CD4-positive, CD25-positive, alpha-beta regulatory T cell (primary cell): ENCODE results near the gene VPS33B. TPM values are rescaled to one million over a fixed set of nuclear protein-coding genes. Genes with fewer than 3 reads are reported as not detected.
A peak's percentile ranks its signal among the peaks of the same experiment; 100 is the strongest.
"Not testable (repeated sequence)": the region's sequence is repeated elsewhere in the genome, so short reads cannot be mapped to it uniquely, and the experiment has no call there.

Experiments used
- ATAC-seq, 2 donors: fragments of 150-1000 bp; cut with Tn5 transposase; one replicate each; pipeline ENCODE4 v1.10.0; 2021; ENCODE audit warnings: low read depth in 2 of 2, moderate number of reproducible peaks in 2 of 2, moderate library complexity in 1 of 2
- DNase-seq, 3 donors: peaks; one replicate each; pipeline versions ENCODE4 v3.0.0 to v3.0.0-alpha.2; 2012 to 2022; ENCODE audit warnings: mixed read lengths in 1 of 3
- H3K27ac ChIP-seq: one replicate; pipeline ENCODE4 v1.7.0; 2013; ENCODE audit warnings: mild to moderate bottlenecking, low read length; ENCODE audit not compliant: insufficient read depth, poor library complexity, severe bottlenecking
- H3K27me3 ChIP-seq: one replicate; pipeline ENCODE4 v1.7.0; 2013; ENCODE audit warnings: low read length; ENCODE audit not compliant: control insufficient read depth, insufficient read depth
- H3K36me3 ChIP-seq: one replicate; pipeline ENCODE4 v1.7.0; 2013; ENCODE audit warnings: mild to moderate bottlenecking, low read length, moderate library complexity; ENCODE audit not compliant: control insufficient read depth, insufficient read depth
- H3K4me1 ChIP-seq: 2 replicates; pipeline ENCODE4 v1.7.0; 2013; ENCODE audit warnings: mild to moderate bottlenecking, low read length; ENCODE audit not compliant: insufficient read depth, control insufficient read depth, poor library complexity, severe bottlenecking
- H3K4me3 ChIP-seq: one replicate; pipeline ENCODE4 v1.7.0; 2013; ENCODE audit warnings: low read depth, mild to moderate bottlenecking, low read length, moderate library complexity
- H3K9me3 ChIP-seq, 2 experiments: 1 replicate in 1 of 2; 2 replicates in 1 of 2; pipeline ENCODE4 v1.7.0; 2013; ENCODE audit warnings: low read length in 2 of 2, mild to moderate bottlenecking in 1 of 2, moderate library complexity in 1 of 2; ENCODE audit not compliant: control insufficient read depth in 2 of 2
- H3K27ac Mint-ChIP-seq, 3 donors: one replicate each; pipeline ENCODE4 v1.8.0; 2020 to 2022; ENCODE audit warnings: mild to moderate bottlenecking in 3 of 3, mixed read lengths in 3 of 3, moderate library complexity in 2 of 3
- H3K27me3 Mint-ChIP-seq: one replicate; pipeline ENCODE4 v1.8.0; 2022; ENCODE audit warnings: mild to moderate bottlenecking, mixed read lengths
- H3K36me3 Mint-ChIP-seq: one replicate; pipeline ENCODE4 v1.8.0; 2020; ENCODE audit warnings: mixed read lengths
- H3K4me1 Mint-ChIP-seq, 4 donors: one replicate each; pipeline ENCODE4 v1.8.0; 2020 to 2022; ENCODE audit warnings: mixed read lengths in 4 of 4, mild to moderate bottlenecking in 1 of 4
- H3K4me3 Mint-ChIP-seq, 4 donors: one replicate each; pipeline ENCODE4 v1.8.0; 2020 to 2022; ENCODE audit warnings: mild to moderate bottlenecking in 4 of 4, mixed read lengths in 4 of 4, moderate library complexity in 3 of 4
- H3K9me3 Mint-ChIP-seq, 7 donors: one replicate each; pipeline ENCODE4 v1.8.0; 2020 to 2022; ENCODE audit warnings: mixed read lengths in 7 of 7, mild to moderate bottlenecking in 3 of 7, moderate library complexity in 2 of 7
- polyA plus RNA-seq, 4 donors: library from polyadenylated mRNA; unstranded; fragments of 300-500 nt; fragmentation: Illumina TruSeq; gene quantifications; one replicate each; pipeline ENCODE4 v1.2.3, GENCODE V29; 2021
- total RNA-seq: library from RNA; stranded (reverse); gene quantifications from one replicate; pipeline ENCODE4 v1.2.3, GENCODE V29; 2022

Gene VPS33B
- total and polyA plus RNA-seq, 5 donors from 2014 or later, result 5.5 to 22.2 (median 9.4) TPM

- H3K27ac Mint-ChIP-seq, H3K4me3 ChIP-seq, ATAC-seq, H3K27ac ChIP-seq, H3K27me3 ChIP-seq, DNase-seq, H3K4me1 ChIP-seq, H3K36me3 Mint-ChIP-seq, H3K4me3 Mint-ChIP-seq, H3K9me3 Mint-ChIP-seq, H3K9me3 ChIP-seq, H3K36me3 ChIP-seq: not testable (repeated sequence)
- Mint-ChIP-seq H3K4me1 (peaks cover 4 to 25% (median 6%) of the 10 kb centered on the region in 4 donors), H3K27me3 (peaks cover 10% of the 10 kb centered on the region)
Observed at GRCh38 chr15:91046056-91046455, 23.7 kb upstream of the VPS33B start.

DNA sequence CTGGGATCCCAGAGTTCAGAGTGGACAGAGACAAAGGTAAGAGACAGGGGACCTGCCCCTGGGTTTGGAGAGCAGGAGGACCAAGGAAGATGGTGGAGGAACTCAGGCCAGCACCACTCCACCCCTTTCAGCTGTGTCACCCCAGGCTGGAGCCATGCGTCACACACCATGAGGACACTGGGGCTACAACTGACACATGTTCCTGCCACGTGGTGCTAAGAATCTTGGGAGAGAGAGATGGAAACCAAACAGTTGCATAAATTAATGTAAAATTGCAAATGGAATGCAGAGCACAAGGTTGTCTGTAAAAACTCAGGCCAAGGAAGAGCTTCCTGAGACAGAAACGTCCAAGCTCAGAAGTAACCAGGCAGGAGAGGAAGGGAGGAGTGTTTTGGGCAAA is 22.7 kb upstream of the VPS33B start:
- H3K27ac ChIP-seq, result no peak overlapping the region
- H3K36me3 ChIP-seq, result no peaks in the 10 kb centered on the region
- peaks cover 8% of the 10 kb centered on the region for H3K4me1 ChIP-seq
- Mint-ChIP-seq H3K4me1 (peaks cover 4 to 25% (median 6%) of the 10 kb centered on the region in 4 donors), H3K36me3 (no peaks in the 10 kb centered on the region), H3K4me3 (no peak overlapping the region), H3K27me3 (peaks cover 9% of the 10 kb centered on the region), H3K27ac (peak overlapping the region in 1 of 3 donors; percentile 6), H3K9me3 (no peaks in the 10 kb centered on the region)
- ATAC-seq (no peak), DNase-seq (no peak)
- H3K4me3 ChIP-seq, result no peak overlapping the region
- no peaks in the 10 kb centered on the region for H3K9me3 ChIP-seq
- no peaks in the 10 kb centered on the region for H3K27me3 ChIP-seq

DNA sequence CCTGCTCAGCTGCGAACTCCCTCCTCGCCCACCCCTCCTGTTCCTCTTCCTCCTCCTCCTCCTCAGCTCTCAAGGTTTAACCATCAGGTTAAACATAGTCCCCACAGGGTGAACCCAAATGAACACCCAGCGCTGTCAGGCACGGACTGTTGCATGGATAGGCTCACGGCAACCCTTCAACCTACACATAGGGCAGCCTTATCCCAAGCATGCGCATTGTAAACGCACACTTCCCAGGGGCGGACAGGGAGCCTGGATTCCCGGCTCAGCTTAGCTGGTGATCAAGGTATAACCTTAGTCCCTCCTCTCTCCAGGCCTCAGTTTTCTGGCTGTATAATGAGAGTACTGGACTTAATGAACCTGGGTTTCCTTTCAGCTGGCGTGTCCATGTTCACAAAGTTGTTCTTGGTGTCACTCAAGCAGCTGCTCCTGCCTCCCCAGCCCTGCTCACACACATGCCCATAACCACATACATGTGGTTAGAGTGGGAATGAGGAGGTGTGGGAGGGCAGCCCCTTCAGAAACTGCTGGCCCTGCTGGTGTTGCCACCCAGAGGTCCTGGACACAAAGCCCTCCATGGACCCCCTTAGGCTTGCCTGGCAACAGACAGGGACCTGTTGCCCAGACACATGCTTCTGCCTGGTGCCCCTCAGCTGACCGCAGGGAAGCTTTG is 20.9 kb upstream of the VPS33B start:
- no peaks in the 10 kb centered on the region for H3K36me3 Mint-ChIP-seq
- H3K36me3 ChIP-seq, result no peaks in the 10 kb centered on the region
- peaks cover 8% of the 10 kb centered on the region for H3K4me1 ChIP-seq
- DNase-seq (no peak), ATAC-seq (no peak)
- H3K27ac Mint-ChIP-seq, result no peak overlapping the region
- H3K9me3 Mint-ChIP-seq, result no peaks in the 10 kb centered on the region
- H3K27me3 Mint-ChIP-seq, result peaks cover 4% of the 10 kb centered on the region
- no peak overlapping the region for H3K4me3 ChIP-seq
- no peak overlapping the region for H3K27ac ChIP-seq
- H3K9me3 ChIP-seq, result no peaks in the 10 kb centered on the region
- H3K4me3 Mint-ChIP-seq, result no peak overlapping the region
- no peaks in the 10 kb centered on the region for H3K27me3 ChIP-seq
- H3K4me1 Mint-ChIP-seq, result peaks cover 0 to 14% (median 0%) of the 10 kb centered on the region in 4 donors

DNA sequence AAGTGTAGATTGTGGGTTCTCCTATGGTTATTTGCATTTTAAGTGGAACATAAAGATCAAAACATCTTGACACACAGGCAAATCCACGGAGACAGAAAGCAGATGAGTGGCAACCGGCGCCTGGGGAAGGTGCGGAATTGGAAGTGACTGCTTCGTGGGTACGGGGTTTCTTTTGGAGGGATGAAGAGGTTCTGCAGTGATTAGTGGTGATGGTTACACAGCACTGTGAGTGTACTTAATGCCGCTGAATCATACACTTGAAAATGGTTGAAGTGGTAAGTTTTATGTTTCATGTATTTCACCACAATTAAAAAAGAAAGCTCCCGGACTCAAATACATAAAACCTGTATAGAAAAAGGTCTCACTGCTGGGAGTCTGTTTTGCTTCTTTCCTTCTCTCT is 18.5 kb upstream of the VPS33B start:
- Histone ChIP-seq H3K4me3 (no peak overlapping the region), H3K4me1 (no peaks in the 10 kb centered on the region), H3K27ac (no peak overlapping the region), H3K36me3 (no peaks in the 10 kb centered on the region), H3K9me3 (no peaks in the 10 kb centered on the region), H3K27me3 (no peaks in the 10 kb centered on the region)
- no peak for ATAC-seq
- Mint-ChIP-seq H3K4me1 (no peaks in the 10 kb centered on the region), H3K27ac (peak overlapping the region in 1 of 3 donors; percentile 52), H3K36me3 (no peaks in the 10 kb centered on the region), H3K27me3 (peaks cover 17% of the 10 kb centered on the region), H3K9me3 (no peaks in the 10 kb centered on the region), H3K4me3 (no peak overlapping the region)
- no peak for DNase-seq

DNA sequence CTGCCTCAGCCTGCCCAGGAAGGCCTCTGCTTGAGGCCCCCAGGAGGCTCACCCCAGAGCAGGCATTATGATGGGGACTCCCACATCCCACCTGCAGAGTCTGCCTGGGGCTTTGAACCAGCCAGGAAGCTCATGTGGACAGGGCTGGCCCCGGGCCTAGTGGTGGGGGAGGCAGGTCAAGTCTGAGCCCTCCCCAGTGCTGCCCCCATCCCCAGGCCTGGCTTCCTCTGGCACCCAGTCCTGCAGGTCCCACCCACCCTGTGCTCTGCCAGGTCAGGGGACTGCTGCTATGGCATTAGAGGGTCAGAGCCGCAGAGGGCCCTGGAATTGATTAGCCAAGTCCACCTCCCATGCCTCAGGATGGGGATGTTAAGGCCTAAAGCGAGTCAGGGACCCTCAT is 17.6 kb upstream of the VPS33B start:
- Histone ChIP-seq H3K27me3 (no peaks in the 10 kb centered on the region), H3K36me3 (no peaks in the 10 kb centered on the region), H3K4me3 (no peak overlapping the region), H3K4me1 (no peaks in the 10 kb centered on the region), H3K27ac (no peak overlapping the region), H3K9me3 (no peaks in the 10 kb centered on the region)
- Mint-ChIP-seq H3K36me3 (no peaks in the 10 kb centered on the region), H3K27me3 (peaks cover 22% of the 10 kb centered on the region), H3K4me3 (no peak overlapping the region), H3K27ac (no peak overlapping the region), H3K4me1 (no peaks in the 10 kb centered on the region), H3K9me3 (no peaks in the 10 kb centered on the region)
- DNase-seq, result no peak
- ATAC-seq, result no peak

DNA sequence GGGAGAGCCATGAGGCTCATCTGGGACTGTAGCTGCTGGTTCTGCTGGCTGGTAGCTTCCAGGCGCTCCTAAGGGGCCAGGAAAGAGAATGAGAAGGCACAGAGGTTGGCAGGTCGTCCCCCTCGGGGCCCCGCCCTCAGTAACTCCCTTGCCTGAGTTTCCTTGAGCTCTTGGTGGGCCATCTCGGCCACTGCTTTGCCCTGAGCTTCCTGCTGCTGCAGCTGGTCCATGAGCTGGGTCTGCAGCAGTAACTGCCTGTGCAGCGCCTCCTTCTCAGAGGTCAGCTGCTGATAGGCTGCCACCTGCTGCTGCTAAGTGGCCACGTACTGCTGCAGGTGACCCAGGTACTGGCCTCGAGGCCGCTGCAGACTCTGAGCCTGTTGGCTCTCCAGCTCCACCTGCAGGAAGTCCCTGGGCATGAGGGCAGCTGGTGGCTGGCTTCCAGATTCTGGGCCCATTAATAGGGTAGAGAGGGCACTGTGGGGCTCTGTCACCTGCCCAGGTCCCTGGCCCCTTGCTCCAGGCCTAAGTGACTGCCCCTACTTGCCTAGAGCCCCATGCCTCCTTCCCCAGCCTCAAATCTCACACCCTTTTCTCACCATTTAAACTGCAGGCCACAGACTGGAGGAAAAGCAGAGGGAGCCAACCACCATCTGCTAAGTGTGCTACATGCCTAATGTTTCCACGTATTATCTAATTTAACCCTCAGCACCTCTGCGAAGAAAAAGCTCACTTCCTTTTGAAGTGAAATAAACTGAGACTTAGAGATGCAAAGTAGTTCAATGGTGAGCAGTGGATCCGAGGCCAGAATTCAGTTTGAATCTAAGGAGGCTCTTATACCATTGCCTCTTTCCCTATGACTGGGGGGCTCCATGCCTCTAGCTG is 10.8 kb upstream of the VPS33B start:
- H3K4me1 Mint-ChIP-seq, result peaks cover 0 to 7% (median 3%) of the 10 kb centered on the region in 4 donors
- H3K36me3 ChIP-seq, result no peaks in the 10 kb centered on the region
- no peaks in the 10 kb centered on the region for H3K9me3 Mint-ChIP-seq
- H3K27ac Mint-ChIP-seq, result peak overlapping the region in 1 of 3 donors; percentile 33
- peaks cover 3% of the 10 kb centered on the region for H3K4me1 ChIP-seq
- H3K27me3 ChIP-seq, result no peaks in the 10 kb centered on the region
- no peaks in the 10 kb centered on the region for H3K36me3 Mint-ChIP-seq
- ATAC-seq (peak; percentile 50 to 60), DNase-seq (peak; percentile 35 to 65 (median 46))
- no peak overlapping the region for H3K4me3 ChIP-seq
- no peak overlapping the region for H3K4me3 Mint-ChIP-seq
- H3K27me3 Mint-ChIP-seq, result peaks cover 26% of the 10 kb centered on the region
- H3K27ac ChIP-seq, result no peak overlapping the region
- no peaks in the 10 kb centered on the region for H3K9me3 ChIP-seq

DNA sequence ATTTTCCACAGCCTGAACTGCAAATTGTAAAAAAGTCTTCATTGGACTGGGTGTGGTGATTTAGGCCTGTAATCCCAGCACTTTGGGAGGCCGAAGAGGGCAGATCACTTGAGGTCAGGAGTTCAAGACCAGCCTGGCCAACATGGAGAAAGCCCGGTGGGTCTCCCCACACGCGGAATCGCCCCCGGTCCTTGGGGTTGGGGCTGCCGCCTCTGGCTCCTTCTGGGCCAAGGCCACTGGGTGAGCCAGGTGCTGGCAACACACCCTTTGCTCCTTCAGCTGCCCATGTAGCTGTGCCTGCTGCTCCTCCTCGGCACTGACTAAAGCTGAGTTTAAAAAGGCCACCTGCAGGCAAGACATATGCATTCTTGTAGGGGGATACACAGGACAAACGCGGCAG is 9.4 kb upstream of the VPS33B start:
- DNase-seq (no peak), ATAC-seq (no peak)
- Histone ChIP-seq H3K27ac (no peak overlapping the region), H3K4me3 (no peak overlapping the region), H3K9me3 (no peaks in the 10 kb centered on the region), H3K27me3 (no peaks in the 10 kb centered on the region), H3K36me3 (no peaks in the 10 kb centered on the region), H3K4me1 (peaks cover 3% of the 10 kb centered on the region)
- Mint-ChIP-seq H3K4me1 (peaks cover 0 to 7% (median 3%) of the 10 kb centered on the region in 4 donors), H3K4me3 (no peak overlapping the region), H3K9me3 (no peaks in the 10 kb centered on the region), H3K27ac (no peak overlapping the region), H3K27me3 (peaks cover 23% of the 10 kb centered on the region), H3K36me3 (no peaks in the 10 kb centered on the region)
